Activated CD4-positive, alpha-beta T cell treated with anti-CD3 and anti-CD28 coated beads for 24 hours (primary cell): ENCODE measurements around the gene DDX39A.

ENCODE experiments used
- DNase-seq, 2 donors: peaks; one replicate each; pipeline ENCODE4 v3.0.0-alpha.2; 2020; ENCODE audit warnings: low read depth in 2 of 2

DDX39A gene

GRCh38 chr19:14363183-14364097 is 55.7 kb downstream of the DDX39A start:
- DNase-seq, result no peak

- DNase-seq, result no peak
Observed at GRCh38 chr19:14361824-14362223, 57.3 kb downstream of the DDX39A start.
